OCI-LY3 (cell line): ENCODE results near the gene GAB2.

Experiments
- CTCF ChIP-seq: fragments of 200-600, 300-600 bp; sonication (generic); IDR thresholded peaks from 2 replicates; pipeline ENCODE4 v1.5.1; 2014; ENCODE audit warnings: antibody characterized with exemption, low read length, low read depth
- EZH2phosphoT487 ChIP-seq: fragments of 200-600 bp; shearing (Covaris generic); IDR thresholded peaks from 2 replicates; pipeline ENCODE4 v1.6.1; 2018; ENCODE audit warnings: antibody characterized with exemption, mixed run types, low read depth

- TF ChIP-seq CTCF, result no peak
- no peak for TF ChIP-seq EZH2phosphoT487
These were observed 73.5 kb downstream of the GAB2 start for GRCh38 chr11:78344094-78344493.
